ENCODE measurements around the gene SLC15A5. TPM values are rescaled to one million over a fixed set of nuclear protein-coding genes. Genes with fewer than 3 reads are reported as not detected.

Gene SLC15A5
- polyA plus RNA-seq (ENCODE audit: insufficient read length in 4 of 4), result under 1 TPM in 2 of 4 donors, not detected in 2; 0.03 to 0.07 TPM

DNA sequence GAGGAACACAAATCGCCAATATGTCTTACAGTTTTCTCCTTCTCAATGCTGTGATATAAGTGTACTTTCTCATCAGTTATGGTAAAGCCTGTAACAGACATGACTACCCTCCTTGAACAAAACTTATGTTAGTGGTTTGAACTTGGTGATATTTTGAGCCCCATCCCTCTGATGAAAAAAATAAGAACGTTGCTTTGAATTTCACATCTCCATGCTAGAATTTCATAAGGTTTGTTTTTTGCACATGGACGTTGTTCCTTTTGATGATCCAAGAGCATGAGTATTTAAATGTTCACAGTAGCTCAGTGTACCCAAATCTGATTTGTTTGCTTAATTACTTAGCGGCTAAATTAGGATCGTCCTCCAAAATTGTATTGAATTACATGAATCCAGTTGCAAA lies at the start of gene SLC15A5:
Gene SLC15A5 (minus strand): TSS at position 101 of the 400 bp plus-strand sequence. CDS start 0 bp downstream, at position 101.
- DNase-seq (ENCODE audit: low read depth in 4 of 4, low spot score in 2 of 4), result no peak

DNA sequence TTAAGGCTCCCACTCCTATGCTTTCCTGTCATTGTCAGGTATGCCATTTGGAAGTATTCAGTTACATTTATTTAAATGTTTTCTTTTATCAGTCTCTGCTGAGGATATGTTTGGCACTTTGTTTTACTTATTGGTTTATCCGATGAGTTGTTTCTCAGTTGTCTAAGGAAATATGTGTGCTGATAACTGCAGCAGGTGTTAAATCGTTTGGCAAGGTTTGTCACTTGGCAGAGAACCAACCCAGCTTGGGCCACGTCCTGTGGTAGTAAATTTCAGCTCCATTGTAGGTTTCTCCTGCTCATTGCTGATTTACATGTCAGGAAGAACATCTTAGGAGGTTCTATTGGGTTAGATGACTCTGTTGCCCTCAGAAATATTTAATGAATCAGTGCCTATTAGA lies 47.9 kb upstream of the SLC15A5 start:
- DNase-seq (ENCODE audit: low read depth in 4 of 4, low spot score in 2 of 4), result no peak

- DNase-seq (ENCODE audit: low read depth in 4 of 4, low spot score in 2 of 4), result no peak
These were observed 47.3 kb upstream of the SLC15A5 start for GRCh38 chr12:16324772-16325171.

GRCh38 chr12:16324272-16324671 lies 46.8 kb upstream of the SLC15A5 start:
- no peak for DNase-seq (ENCODE audit: low read depth in 4 of 4, low spot score in 2 of 4)

DNA sequence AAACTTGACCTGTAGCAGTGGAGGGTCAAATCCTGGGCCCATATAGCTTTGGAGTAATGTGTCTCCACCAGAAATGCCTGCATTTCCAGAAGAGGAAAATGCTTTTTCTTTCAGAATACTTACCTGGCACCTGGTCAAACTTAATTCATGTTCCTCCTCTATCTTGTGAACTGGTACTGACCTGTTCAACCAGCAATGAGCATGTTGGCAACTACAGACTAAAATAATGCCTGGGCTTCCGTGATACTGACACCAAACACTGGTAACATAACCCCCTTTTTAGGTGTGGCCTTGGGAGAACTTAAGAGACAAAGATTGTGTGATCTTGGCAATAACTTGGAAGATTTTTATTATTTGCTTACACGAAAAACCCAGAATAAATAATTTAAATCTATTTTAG lies 46.2 kb upstream of the SLC15A5 start:
- no peak for DNase-seq (ENCODE audit: low read depth in 4 of 4, low spot score in 2 of 4)

DNA sequence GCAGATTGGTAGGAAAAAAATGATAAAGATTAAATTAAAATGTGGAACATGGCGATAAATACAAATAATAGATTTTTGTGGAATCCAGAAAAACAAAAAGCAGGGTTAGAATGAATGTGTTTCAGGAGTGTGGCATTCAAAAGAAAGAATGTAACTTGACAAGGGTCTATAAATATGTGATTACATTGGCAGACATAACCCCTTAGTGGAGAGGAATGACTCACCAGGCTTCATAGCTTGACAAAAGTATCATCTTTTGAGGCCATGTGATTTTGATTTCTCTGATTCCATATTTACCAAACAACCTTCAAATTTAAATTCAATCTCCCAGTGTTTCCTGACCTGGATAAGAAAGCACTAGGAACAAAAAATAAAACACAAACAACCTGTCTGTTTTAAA lies 45.5 kb upstream of the SLC15A5 start:
- DNase-seq (ENCODE audit: low read depth in 4 of 4, low spot score in 2 of 4), result no peak

GRCh38 chr12:16310934-16311333 lies 33.4 kb upstream of the SLC15A5 start:
- DNase-seq (ENCODE audit: low read depth in 4 of 4, low spot score in 2 of 4), result no peak

DNA sequence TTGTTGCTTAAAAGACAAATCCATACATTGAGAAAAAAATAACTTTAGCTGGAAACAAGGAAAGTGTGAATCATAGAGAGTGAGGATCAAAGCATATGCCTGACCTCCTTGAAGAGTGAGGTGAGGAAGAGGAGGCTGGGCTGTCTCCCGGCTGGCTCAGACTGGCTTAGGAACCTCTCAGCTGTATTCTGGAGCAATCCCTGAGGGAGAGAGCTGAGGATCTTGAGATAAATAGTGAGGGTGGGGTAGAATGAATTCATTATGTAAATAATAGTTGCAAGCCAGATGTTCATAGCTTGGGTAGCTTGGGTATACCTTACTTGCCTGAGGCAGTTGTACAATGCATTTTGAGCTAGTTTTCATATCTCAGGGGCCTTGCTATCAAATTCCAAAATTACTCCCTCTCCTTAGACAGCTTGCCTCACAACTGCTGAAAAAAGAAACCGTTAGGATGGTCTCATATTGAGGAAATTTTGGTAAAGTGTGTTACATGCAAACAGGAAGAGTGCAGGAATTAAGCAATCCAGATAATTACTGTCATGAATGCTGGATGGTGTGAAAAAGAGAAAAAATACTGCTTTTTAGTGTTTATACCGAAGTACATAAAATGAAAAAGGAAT lies 30.5 kb upstream of the SLC15A5 start:
- DNase-seq (ENCODE audit: low read depth in 4 of 4, low spot score in 2 of 4), result no peak

GRCh38 chr12:16303939-16304338 lies 26.5 kb upstream of the SLC15A5 start:
- no peak for DNase-seq (ENCODE audit: low read depth in 4 of 4, low spot score in 2 of 4)

DNA sequence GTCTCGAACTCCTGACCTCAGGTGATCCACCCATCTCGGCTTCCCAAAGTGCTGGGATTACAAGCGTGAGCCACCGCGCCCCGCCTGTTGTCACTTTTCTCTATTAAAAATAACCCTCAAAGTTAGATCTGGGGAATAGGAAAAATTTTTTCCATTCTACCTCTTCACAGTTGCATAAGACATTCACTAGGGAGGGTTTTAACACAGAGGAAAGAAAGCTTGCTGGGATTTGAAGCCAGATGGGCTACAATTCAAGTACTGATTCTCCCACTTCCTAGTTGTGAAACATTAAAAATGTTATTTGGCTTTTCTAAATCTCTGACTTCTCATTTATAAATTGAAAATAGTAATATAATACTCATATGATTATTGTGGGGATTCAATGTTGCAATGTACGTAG lies 23.3 kb upstream of the SLC15A5 start:
- DNase-seq (ENCODE audit: low read depth in 4 of 4, low spot score in 2 of 4), result no peak

- no peak for DNase-seq (ENCODE audit: low read depth in 4 of 4, low spot score in 2 of 4)
These were observed 22.6 kb upstream of the SLC15A5 start for GRCh38 chr12:16300122-16300521.

DNA sequence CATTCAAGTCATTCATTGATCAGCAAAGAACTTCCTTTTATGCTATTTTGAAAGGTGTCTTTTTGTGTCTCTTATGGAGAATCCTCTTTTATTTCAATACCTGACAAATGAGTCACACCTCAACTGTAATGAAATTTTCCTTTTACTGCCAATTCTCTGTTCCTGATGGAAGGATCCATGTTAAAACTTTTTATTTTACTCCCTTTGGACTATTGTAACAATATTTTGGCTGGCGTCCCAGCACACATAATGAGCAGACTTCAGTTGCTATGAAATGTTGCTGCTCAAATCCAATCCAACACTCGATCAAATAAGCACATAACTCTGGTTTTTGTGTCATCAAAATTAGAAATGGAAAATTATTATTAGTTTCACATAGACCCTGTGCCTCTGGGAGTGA lies 21.9 kb upstream of the SLC15A5 start:
- no peak for DNase-seq (ENCODE audit: low read depth in 4 of 4, low spot score in 2 of 4)

GRCh38 chr12:16297521-16297920 lies 20.0 kb upstream of the SLC15A5 start:
- no peak for DNase-seq (ENCODE audit: low read depth in 4 of 4, low spot score in 2 of 4)

DNA sequence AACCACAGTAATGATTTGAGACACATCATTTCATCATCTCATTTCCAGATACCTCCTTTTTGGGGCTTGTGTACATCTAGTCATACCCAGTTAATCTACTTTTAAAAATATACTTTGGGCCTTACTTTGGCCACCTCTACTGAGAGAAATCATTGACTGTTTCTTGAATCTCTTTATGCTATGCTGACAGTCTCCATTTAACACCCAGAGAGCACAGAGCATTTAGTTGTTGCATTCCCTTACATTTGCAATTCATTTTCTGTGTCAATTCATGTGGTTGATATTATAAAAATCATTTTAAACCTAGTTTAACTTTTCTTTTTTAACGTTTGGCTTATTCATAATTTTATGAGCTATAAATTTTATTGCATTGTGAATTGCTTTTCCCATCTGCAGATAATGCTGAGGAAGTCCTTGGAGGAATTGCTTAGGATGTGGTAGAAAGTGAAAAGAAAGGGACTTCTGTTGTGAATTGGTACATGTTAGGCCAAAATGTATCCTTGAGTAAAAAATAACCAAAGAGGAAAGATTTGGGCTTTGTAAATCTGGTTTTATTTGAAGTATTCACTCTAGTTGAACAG lies 17.0 kb upstream of the SLC15A5 start:
- DNase-seq (ENCODE audit: low read depth in 4 of 4, low spot score in 2 of 4), result no peak

- no peak for DNase-seq (ENCODE audit: low read depth in 4 of 4, low spot score in 2 of 4)
These were observed 13.5 kb upstream of the SLC15A5 start for GRCh38 chr12:16291032-16291431.

GRCh38 chr12:16285586-16285985 lies 8.1 kb upstream of the SLC15A5 start:
- no peak for DNase-seq (ENCODE audit: low read depth in 4 of 4, low spot score in 2 of 4)

DNA sequence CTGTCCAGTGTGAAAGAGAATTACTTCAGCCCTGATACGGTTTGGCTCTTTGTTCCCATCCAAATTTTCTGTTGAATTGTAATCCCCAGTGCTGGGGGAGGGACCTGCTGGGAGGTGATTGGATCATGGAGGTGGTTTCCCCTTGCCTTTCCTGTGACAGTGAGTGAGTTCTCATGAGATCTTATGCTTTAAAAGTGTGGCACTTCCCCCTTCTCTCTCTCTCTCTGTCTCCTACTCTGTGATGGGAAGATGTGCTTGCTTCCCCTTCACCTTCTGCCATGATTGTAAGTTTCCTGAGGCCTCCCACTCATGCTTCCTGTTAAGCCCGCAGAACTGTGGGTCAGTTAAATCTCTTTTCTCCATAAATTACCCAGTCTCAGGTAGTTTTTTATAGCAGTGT lies 5.5 kb upstream of the SLC15A5 start:
- DNase-seq (ENCODE audit: low read depth in 4 of 4, low spot score in 2 of 4), result no peak

GRCh38 chr12:16282081-16282480 lies 4.6 kb upstream of the SLC15A5 start:
- DNase-seq (ENCODE audit: low read depth in 4 of 4, low spot score in 2 of 4), result no peak

DNA sequence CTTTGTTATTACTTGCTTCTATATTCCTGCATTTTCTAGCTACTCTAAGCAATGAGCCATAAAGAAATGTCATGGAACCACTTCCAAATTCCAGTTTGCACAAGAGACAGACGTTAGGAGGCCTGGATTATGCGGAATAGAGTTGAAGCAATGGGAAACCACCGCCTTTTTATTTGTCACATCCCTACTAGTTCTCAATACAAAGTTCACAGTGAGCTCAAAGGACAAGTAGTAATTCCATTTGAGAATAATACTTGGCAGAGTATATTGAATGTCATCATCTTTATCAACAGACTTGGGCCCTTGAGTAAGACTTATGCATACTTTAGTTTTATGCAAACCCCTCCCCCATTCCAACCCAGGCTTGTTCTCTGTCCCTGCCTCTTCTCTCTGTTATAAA lies 3.7 kb upstream of the SLC15A5 start:
- DNase-seq (ENCODE audit: low read depth in 4 of 4, low spot score in 2 of 4), result no peak

GRCh38 chr12:16272222-16272621 lies 5.3 kb downstream of the SLC15A5 start:
- DNase-seq (ENCODE audit: low read depth in 4 of 4, low spot score in 2 of 4), result no peak

GRCh38 chr12:16271062-16271461 lies 6.4 kb downstream of the SLC15A5 start:
- DNase-seq (ENCODE audit: low read depth in 4 of 4, low spot score in 2 of 4), result no peak

- no peak for DNase-seq (ENCODE audit: low read depth in 4 of 4, low spot score in 2 of 4)
These were observed 7.5 kb downstream of the SLC15A5 start for GRCh38 chr12:16269946-16270345.

GRCh38 chr12:16266085-16266484 lies 11.4 kb downstream of the SLC15A5 start:
- no peak for DNase-seq (ENCODE audit: low read depth in 4 of 4, low spot score in 2 of 4)

All from left renal cortex interstitium (tissue), 4 donors.